KMS-11 (cell line): ENCODE data around the gene TRIM24.

Experiments used
- H2AFZ ChIP-seq: fragments of 200-600 bp; sonication (generic); 2 replicates; pipeline ENCODE4 v1.6.1; 2016; ENCODE audit warnings: antibody characterized with exemption, mixed run types, low read depth
- H3K27ac ChIP-seq: fragments of 200-600 bp; sonication (generic); 2 replicates; pipeline ENCODE4 v1.6.1; 2016; ENCODE audit warnings: mild to moderate bottlenecking, mixed run types
- H3K27me3 ChIP-seq: fragments of 200-600 bp; sonication (generic); 2 replicates; pipeline ENCODE4 v1.6.1; 2017; ENCODE audit warnings: mild to moderate bottlenecking, low read depth, mixed run types, moderate library complexity; ENCODE audit not compliant: insufficient read depth
- H3K36me3 ChIP-seq: fragments of 200-600 bp; sonication (generic); 2 replicates; pipeline ENCODE4 v1.6.1; 2017; ENCODE audit warnings: mild to moderate bottlenecking, mixed run types; ENCODE audit not compliant: insufficient read depth
- H3K4me1 ChIP-seq: fragments of 200-600 bp; sonication (generic); 2 replicates; pipeline ENCODE4 v1.6.1; 2016; ENCODE audit warnings: mild to moderate bottlenecking, low read depth, mixed run types; ENCODE audit not compliant: poor library complexity, severe bottlenecking
- H3K4me2 ChIP-seq: fragments of 200-600 bp; sonication (generic); 2 replicates; pipeline ENCODE4 v1.7.0; 2016; ENCODE audit warnings: mild to moderate bottlenecking, mixed run types
- H3K4me3 ChIP-seq: fragments of 200-600 bp; sonication (generic); IDR thresholded peaks from 2 replicates; pipeline ENCODE4 v1.6.1; 2017; ENCODE audit warnings: low read depth, low read length, mixed read lengths; ENCODE audit not compliant: insufficient read depth
- H3K79me2 ChIP-seq: fragments of 200-600 bp; sonication (generic); 2 replicates; pipeline ENCODE4 v1.6.1; 2016; ENCODE audit warnings: low read depth, mixed run types; ENCODE audit not compliant: insufficient read depth
- H3K9ac ChIP-seq: fragments of 200-600 bp; sonication (generic); 2 replicates; pipeline ENCODE4 v1.6.1; 2016; ENCODE audit warnings: mild to moderate bottlenecking, mixed run types
- H4K20me1 ChIP-seq: fragments of 200-600 bp; sonication (generic); 2 replicates; pipeline ENCODE4 v1.6.1; 2016; ENCODE audit warnings: mild to moderate bottlenecking, mixed run types; ENCODE audit not compliant: insufficient read depth
- CTCF ChIP-seq: fragments of 200-600 bp; sonication (generic); conservative IDR thresholded peaks from 2 replicates; pipeline ENCODE4 v1.6.1; 2017; ENCODE audit warnings: low read depth, mild to moderate bottlenecking, antibody characterized with exemption, low read length, moderate library complexity, mixed read lengths

The TRIM24 gene

GRCh38 chr7:138491612-138492386 is 31.7 kb downstream of the TRIM24 start:
- Histone ChIP-seq H4K20me1 (peaks cover 4% of the 10 kb centered on the region; the same call in 1 of the 2 replicates), H2AFZ (no peak overlapping the region), H3K27me3 (no peaks in the 10 kb centered on the region), H3K27ac (no peak overlapping the region), H3K4me3 (no peak overlapping the region), H3K36me3 (no peaks in the 10 kb centered on the region), H3K9ac (no peak overlapping the region), H3K79me2 (peaks cover 86% of the 10 kb centered on the region; the same call in 1 of the 2 replicates), H3K4me1 (peaks cover 6% of the 10 kb centered on the region), H3K4me2 (no peak overlapping the region; the same call in 1 of the 2 replicates)
- no peak for TF ChIP-seq CTCF

- Histone ChIP-seq H3K27me3 (no peaks in the 10 kb centered on the region), H3K79me2 (peaks cover 86% of the 10 kb centered on the region; the same call in 1 of the 2 replicates), H3K27ac (no peak overlapping the region), H2AFZ (no peak overlapping the region), H3K36me3 (no peaks in the 10 kb centered on the region), H3K4me3 (no peak overlapping the region), H3K4me2 (no peak overlapping the region), H3K9ac (no peak overlapping the region), H4K20me1 (peaks cover 4% of the 10 kb centered on the region; the same call in 1 of the 2 replicates), H3K4me1 (peaks cover 6% of the 10 kb centered on the region)
- TF ChIP-seq CTCF, result no peak
Observed at GRCh38 chr7:138492423-138492822, 32.4 kb downstream of the TRIM24 start.

GRCh38 chr7:138493535-138493934 is 33.5 kb downstream of the TRIM24 start:
- Histone ChIP-seq H2AFZ (no peak overlapping the region), H3K9ac (no peak overlapping the region), H3K4me3 (no peak overlapping the region), H4K20me1 (peaks cover 4% of the 10 kb centered on the region; the same call in 1 of the 2 replicates), H3K4me1 (peaks cover 6% of the 10 kb centered on the region), H3K4me2 (no peak overlapping the region), H3K27ac (no peak overlapping the region), H3K27me3 (no peaks in the 10 kb centered on the region), H3K36me3 (no peaks in the 10 kb centered on the region), H3K79me2 (peaks cover 86% of the 10 kb centered on the region; the same call in 1 of the 2 replicates)
- TF ChIP-seq CTCF, result no peak

GRCh38 chr7:138495485-138495884 is 35.4 kb downstream of the TRIM24 start:
- Histone ChIP-seq H3K4me1 (peaks cover 6% of the 10 kb centered on the region), H4K20me1 (peaks cover 4% of the 10 kb centered on the region; the same call in 1 of the 2 replicates), H3K79me2 (peaks cover 87% of the 10 kb centered on the region; the same call in 1 of the 2 replicates), H3K36me3 (no peaks in the 10 kb centered on the region), H2AFZ (no peak overlapping the region), H3K4me3 (no peak overlapping the region), H3K27me3 (no peaks in the 10 kb centered on the region), H3K9ac (no peak overlapping the region), H3K4me2 (no peak overlapping the region), H3K27ac (no peak overlapping the region)
- no peak for TF ChIP-seq CTCF
